GM10248 (cell line): ENCODE results near the gene CATSPERE.
"Not testable (repeated sequence)": the region's sequence is repeated elsewhere in the genome, so short reads cannot be mapped to it uniquely, and the experiment has no call there.

Source experiments
- CTCF ChIA-PET: fragments of 300-600 bp; sonication (Branson Sonifier 250); formaldehyde crosslinking; extraction: SDS; loops from one replicate; lab custom pipeline; 2021; ENCODE audit warnings: antibody characterized with exemption; lab: Yijun Ruan, JAX
- POLR2A ChIA-PET: fragments of 350-650 bp; sonication (Branson Sonifier 250); formaldehyde crosslinking; extraction: SDS; loops from one replicate; lab custom pipeline; 2020; ENCODE audit warnings: antibody characterized with exemption; lab: Yijun Ruan, JAX
- DNase-seq: peaks from one replicate; pipeline ENCODE4 v3.0.0; 2012; ENCODE audit errors: extremely low spot score
- TF ChIP-seq, protein P1 (sequence below): IDR thresholded peaks from 2 replicates; pipeline ENCODE4 v1.5.1; 2012; ENCODE audit warnings: mild to moderate bottlenecking, low read depth; ENCODE audit errors: extremely low read depth, missing control alignments, control extremely low read depth

Gene CATSPERE

DNA sequence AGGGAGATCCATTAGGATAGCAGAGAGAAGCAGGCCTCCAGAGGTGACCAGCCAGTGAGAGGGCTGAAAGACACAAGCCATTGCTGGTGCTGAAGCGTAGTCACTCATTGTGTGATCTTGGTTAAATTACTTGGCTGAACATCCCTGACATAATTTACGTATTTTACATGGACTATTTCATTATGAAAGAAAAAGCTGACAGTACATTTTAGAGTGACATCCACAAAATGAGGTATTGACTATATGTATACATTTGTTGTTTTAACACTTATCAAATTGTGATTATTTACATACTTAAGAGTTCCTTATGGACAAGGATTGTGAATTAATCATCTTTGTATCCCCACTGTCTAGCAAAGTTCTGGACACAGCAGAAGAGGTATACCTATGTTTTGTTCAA is 206.7 kb downstream of the CATSPERE start:
- ChIA-PET CTCF (no interaction called here), POLR2A (no interaction called here)
- no peak for DNase-seq
- TF ChIP-seq, protein P1, sequence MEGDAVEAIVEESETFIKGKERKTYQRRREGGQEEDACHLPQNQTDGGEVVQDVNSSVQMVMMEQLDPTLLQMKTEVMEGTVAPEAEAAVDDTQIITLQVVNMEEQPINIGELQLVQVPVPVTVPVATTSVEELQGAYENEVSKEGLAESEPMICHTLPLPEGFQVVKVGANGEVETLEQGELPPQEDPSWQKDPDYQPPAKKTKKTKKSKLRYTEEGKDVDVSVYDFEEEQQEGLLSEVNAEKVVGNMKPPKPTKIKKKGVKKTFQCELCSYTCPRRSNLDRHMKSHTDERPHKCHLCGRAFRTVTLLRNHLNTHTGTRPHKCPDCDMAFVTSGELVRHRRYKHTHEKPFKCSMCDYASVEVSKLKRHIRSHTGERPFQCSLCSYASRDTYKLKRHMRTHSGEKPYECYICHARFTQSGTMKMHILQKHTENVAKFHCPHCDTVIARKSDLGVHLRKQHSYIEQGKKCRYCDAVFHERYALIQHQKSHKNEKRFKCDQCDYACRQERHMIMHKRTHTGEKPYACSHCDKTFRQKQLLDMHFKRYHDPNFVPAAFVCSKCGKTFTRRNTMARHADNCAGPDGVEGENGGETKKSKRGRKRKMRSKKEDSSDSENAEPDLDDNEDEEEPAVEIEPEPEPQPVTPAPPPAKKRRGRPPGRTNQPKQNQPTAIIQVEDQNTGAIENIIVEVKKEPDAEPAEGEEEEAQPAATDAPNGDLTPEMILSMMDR, result no peak

DNA sequence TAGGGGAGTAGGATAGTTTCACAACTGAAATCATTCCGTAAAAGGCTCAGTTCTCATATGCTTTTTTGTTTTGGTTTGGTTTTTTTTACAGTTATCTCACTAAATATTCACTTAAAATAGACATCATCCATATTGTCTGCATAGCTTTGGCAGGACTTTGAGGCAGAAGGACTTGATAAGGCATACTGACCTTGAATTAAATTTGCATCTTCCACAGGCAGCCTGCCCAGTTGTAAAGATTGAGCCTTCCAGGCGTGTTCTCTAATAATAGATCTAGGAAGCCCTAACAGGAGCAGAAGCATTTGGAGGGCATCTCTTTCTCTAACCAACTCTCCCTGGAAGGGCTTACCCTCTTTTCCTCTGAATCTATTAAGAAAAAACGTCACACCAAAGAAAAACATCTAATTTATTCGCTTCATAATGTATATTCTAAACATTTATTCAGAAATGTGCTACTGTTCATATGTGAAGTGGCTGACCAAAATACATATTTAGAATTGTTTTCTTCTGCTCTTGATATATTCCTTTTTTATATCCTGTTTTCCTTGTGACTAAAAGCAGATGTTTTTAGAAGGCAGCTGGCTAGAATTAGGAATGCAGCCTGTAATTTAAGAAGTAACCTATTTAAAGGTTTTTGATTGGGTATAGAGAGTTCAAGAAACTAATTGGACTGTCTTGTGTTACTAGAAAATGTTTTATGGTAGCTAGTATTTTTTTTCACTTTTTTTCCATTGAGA is 212.0 kb downstream of the CATSPERE start:
- no peak for DNase-seq
- CTCF ChIA-PET, result no interaction called here
- POLR2A ChIA-PET, result no interaction called here
- TF ChIP-seq, protein P1, result no peak

DNA sequence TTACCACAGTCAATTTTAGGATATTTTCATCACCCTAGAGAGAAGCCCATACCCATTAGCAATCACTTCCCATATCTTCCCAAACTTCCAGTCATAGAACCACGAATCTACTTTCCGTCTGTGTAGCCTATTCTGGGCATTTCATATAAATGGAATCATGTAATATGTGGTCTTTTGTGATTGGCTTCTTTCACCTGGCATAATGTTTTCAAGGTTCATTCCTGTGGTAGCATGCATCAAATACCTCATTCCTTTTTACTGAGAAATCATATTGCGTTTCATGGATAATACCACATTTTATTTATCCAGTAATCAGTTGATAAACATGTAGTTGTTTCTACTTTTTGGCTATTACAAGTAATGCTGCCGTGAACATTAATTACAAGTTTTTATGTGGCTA is 213.4 kb downstream of the CATSPERE start:
- CTCF ChIA-PET, result interaction anchor here (0.9 kb wide), 1 partner anchor 11 kb away, joined by 3 read pairs; no protein-coding TSS in a partner anchor
- POLR2A ChIA-PET, result no interaction called here
- TF ChIP-seq, protein P1, result no peak
- no peak for DNase-seq

DNA sequence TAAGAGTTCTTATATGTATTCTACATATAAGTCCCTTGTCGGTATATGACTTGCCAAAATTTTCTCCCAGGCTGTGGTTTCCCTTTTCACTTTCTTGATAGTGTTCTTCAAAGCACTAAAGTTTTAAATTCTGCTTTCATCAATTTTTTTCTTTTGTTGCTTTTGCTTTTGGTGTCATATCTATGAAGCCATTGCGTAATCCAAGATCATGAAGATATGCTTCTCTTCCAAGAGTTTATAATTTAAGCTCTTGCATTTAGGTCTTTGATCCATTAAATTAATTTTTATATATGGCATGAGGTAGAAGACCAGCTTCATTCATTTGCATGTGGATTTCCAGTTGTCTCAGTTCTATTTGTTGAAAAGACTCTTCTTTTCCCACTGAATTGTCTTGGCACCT is 214.1 kb downstream of the CATSPERE start:
- DNase-seq, result no peak
- ChIA-PET CTCF (interaction anchor here (0.9 to 1.5 kb wide), 4 partner anchors 11 to 126 kb away, joined by 3 to 7 read pairs (median 3); no protein-coding TSS in a partner anchor), POLR2A (no interaction called here)
- TF ChIP-seq, protein P1, result no peak

DNA sequence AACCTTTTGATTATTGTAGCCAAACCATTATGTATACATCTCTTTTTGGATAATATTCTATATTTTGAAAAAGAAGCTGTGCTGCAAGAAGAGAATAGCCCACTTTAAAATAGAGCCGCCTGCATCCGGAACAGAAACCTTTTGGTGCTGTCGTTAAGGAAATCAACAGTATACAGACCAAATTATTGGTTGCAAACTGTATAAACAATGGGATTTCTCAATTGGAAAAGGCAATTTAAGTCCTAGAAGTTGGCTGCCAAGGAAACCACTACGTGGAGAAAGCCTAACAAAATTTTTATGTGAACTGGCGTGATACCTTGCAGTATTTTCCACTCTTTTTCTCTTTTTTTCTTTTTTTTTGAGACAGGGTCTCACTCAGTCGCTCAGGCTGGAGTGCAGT is 217.6 kb downstream of the CATSPERE start:
- ChIA-PET POLR2A (no interaction called here), CTCF (no interaction called here)
- DNase-seq, result no peak
- TF ChIP-seq, protein P1, result no peak

DNA sequence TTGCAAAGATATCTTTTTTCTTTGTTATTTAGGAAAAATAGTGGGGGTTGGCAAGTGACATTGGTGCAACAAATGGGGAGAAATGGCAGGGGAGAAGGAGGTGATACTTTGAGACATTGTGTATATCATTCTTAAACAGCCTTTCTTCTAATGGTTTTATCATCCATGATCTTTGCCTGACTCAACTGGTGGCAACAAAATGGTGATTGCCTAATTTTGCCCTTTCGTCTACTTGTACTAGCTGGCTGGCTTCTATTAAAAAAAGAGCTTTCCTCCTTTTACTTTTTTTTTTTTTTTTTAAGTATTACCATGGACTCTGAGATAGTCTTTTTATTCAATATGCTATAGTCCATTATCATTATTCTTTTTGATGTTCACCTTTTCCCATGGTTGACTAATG is 219.6 kb downstream of the CATSPERE start:
- ChIA-PET CTCF (no interaction called here), POLR2A (no interaction called here)
- TF ChIP-seq, protein P1, result no peak
- no peak for DNase-seq

DNA sequence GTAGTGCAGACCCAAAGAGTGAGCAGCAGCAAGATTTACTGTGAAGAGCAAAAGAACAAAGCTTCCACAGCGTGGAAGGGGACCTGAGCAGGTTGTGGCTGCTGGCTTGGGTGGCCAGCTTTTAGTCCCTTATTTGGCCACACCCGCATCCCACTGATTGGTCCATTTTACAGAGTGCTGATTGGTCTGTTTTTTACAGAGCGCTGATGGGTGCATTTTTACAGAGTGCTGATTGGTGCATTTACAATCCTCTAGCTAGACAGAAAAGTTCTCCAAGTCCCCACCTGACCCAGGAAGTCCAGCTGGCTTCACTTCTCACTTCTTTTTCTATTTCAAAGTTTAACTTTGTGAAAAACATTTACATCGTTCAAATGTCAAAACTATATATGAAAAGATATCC is 221.0 kb downstream of the CATSPERE start:
- CTCF ChIA-PET, DNase-seq, POLR2A ChIA-PET: not testable (repeated sequence)
